Renal cortex interstitium (tissue), 15 donors: ENCODE results near the gene ABCC9. TPM values are rescaled to one million over a fixed set of nuclear protein-coding genes. Genes with fewer than 3 reads are reported as not detected.

ENCODE experiments used
- DNase-seq, 11 donors: peaks; one replicate each; pipeline ENCODE4 v3.0.0-alpha.2; 2013; ENCODE audit warnings: low read depth in 9 of 11, low spot score in 4 of 11; ENCODE audit errors: extremely low read depth in 1 of 11
- long read RNA-seq, 16 experiments: transcript quantifications; one replicate each; lab custom pipeline, GENCODE V29; 2026
- polyA plus RNA-seq, 3 donors: library from polyadenylated mRNA; unstranded; fragments of 120-200 nt; gene quantifications; one replicate each; pipeline ENCODE4 v1.2.1, GENCODE V29; 2013; ENCODE audit not compliant: insufficient read length in 3 of 3

ABCC9 gene
- polyA plus RNA-seq = 10 to 100 TPM; 24.5 to 28.2 (median 25.3) TPM
- long read RNA-seq, donor 1 = 0 reads
- long read RNA-seq, donor 2 = 0 reads
- long read RNA-seq, donor 3 = 0 reads
- long read RNA-seq, donor 4 = 0 reads
- long read RNA-seq, donor 5 = 0 reads
- long read RNA-seq, donor 6 = 0 reads
- long read RNA-seq, donor 7 = 0 reads
- long read RNA-seq, donor 8 = 0 reads
- long read RNA-seq, donor 9 = 0 reads
- long read RNA-seq, donor 10 = 0 reads
- long read RNA-seq, donor 11 = 0 reads
- long read RNA-seq, donor 12 = 0 reads
- long read RNA-seq, donor 13 = 0 reads
- long read RNA-seq, donor 14 = 0 reads
- long read RNA-seq, donor 15 = 0 reads
- long read RNA-seq, donor 16 = 0 reads

DNA sequence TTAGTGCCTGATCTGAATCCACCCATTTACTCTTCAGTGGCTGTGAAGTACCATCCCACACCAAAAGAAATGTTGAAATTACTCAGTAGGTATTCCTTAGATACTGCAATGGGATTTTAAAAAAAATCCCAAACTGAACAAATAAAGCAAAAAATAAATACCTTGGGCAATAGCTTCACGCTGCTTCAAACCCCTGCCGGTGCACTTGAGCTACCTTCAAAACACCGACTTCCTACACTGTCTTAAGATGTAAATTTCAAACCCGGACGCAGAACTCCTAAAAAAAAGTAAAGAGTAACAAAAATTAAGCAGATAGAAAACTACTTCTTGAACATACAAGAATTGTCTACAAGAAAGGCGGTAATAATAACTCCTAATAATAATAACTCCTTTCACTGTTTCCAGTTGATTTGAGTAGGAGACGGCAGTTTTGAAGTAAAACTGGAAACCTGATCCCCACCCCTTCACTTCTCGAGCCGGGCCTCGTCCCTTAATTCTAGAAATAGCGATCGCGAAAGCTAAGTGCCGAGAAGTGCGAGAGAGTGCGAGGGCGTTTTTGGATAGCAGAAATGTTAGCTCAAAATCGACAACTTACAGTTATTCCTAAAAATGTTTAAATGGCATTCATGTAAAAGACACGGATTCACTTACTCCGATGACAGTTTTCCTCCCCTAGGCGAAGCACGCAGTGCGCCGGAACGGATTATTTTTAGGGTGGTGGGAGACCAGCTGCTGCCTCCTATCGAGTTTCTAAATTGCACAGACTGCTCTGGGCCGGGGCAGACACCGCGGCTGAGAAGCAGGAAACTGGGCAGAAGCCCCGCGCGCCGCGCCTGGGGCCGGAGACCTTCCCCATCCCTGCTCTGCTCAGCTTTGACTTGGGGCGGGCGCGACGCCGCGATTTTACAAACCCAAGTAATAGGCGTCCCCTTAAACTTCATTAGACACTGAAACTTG lies at the start of gene ABCC9:
Gene ABCC9 (minus strand): TSS at position 878 of the 957 bp plus-strand sequence. CDS start 4,752 bp downstream, outside the sequence.
- peak; percentile 56 to 74 (median 63) for DNase-seq

DNA sequence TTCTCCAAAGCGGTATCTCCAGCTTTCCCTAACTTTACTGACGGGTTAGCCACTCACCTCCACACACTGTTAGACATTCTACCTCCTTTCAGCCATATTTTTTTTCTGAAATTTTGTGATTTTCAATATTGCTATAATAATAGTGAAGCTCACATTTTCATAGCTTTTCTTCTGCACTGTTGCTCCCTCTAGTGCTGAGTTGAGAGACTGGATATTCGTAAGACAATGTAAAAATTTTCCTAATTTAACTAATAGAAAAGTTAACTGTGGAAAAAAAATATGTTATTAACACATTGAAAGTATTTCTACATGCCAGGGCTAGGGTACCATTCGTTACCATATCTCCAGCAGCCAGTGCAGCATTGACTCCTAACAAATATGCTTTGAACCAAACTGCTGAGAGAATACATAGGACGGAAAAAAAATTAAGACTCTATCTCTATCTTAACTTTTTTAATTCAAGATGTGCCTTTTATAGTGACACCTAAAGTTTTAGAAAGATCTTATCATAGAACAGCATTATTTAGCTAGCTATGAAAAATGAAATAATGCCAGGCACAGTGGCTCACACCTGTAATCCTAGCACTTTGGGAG lies 48.7 kb upstream of the ABCC9 start:
- no peak for DNase-seq

DNA sequence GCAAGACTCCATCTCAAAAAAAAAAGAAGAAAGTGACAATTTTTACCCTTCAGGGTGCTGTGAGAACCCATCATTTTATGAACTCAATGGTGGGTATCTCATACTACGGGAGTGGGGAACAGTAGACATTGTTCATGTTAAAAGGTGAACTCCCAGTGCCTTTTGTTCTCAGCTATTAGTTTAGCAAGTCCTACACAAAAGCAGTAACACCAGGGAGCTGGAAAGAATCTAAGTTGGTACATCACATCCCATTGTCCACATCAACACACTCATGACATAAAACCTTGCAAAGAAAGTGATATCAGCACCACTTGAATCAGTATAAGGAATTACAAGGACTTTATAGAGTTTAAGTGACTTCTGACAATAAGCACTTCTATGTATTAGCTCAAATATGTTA lies 47.4 kb upstream of the ABCC9 start:
- DNase-seq = no peak

DNA sequence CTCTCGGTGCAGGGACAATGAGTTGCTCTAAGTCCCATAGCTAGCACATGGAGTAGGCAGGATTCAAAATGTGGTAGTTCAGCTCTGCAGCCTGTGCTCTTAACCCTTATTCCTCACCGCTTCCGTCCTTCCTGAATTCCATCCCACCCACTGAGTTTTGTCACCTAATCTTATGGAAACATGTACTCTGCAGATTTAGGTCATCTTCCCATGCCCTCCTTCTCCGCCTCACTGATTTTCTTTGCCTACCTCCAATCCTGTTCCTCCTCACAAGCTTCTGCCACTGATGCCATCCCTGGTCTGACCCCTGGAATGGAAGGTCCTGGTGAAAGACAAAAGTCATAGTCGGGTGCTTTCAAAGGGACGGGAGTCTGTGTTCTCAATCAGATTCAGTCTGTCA lies 46.5 kb upstream of the ABCC9 start:
- DNase-seq = peak in 2 of 11 donors; percentile 49 to 60

DNA sequence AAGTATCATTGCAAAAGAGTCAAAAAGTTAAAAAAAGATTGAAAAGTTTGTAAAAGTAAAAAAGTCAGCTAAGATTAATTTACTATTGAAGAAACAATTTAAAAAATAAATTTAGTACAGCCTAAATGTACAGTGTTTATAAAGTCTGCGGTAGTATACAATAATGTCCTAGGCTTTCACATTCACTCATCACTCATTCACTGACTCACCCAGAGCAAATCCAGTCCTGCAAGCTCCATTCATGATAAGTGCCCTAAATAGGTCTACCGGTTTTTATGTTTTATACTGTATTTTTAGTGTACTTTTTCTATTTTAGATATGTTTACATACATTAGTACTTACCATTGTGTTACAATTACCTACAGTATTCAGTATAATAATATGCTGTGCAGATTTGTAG lies 43.9 kb upstream of the ABCC9 start:
- no peak for DNase-seq

DNA sequence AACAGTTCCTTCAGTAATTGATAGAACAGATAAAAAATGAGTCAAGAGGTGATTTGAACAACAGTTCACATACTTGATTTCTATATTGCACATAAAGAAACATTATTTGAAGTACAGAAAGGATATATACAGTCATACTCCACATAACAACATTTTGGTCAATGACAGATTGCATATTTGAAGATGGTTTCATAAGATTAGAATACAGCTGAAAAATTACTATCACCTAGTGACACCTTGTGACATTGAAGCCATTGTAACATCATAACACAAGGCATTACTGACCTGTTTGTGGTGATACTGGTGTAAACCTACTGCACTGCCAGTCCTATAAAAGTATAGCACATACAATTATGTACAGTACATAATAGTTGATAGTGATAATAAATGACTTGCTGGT lies 43.1 kb upstream of the ABCC9 start:
- DNase-seq = no peak

DNA sequence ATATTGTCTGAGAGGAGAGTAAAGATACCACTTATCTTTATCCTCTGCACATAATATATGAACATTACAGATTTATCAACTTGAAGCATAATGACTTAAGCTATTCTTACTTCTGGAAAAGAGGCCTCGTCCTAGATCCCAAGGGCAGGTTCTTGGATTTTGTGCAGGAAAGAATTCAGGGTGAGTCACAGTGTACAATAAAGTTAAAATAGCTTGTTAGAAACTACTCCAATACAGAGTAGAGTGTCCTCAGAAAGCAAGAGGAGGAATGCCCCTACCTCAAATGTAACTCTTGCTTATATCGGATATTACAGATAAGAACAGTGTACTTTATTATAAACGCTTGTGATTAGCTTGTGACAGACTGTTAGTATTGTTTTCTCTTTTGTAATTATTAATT lies 41.9 kb upstream of the ABCC9 start:
- no peak for DNase-seq

DNA sequence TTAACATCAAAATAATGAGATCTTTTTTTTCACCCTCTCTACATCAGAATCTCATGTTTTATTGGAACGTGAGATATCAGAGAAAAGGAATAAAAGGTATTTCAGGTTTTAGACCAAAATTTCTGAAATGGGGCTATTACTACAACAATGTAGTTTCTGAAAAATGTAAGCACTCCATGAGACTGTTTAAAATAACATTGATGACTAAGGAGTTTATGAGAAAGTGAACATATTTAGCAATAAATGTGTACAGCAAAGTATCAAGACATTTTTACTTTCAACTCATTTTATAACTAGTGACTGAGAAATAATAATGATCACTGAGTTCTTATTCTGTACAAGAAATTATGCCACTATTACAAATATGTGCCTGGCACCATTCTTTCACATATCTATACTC lies 39.3 kb upstream of the ABCC9 start:
- no peak for DNase-seq

DNA sequence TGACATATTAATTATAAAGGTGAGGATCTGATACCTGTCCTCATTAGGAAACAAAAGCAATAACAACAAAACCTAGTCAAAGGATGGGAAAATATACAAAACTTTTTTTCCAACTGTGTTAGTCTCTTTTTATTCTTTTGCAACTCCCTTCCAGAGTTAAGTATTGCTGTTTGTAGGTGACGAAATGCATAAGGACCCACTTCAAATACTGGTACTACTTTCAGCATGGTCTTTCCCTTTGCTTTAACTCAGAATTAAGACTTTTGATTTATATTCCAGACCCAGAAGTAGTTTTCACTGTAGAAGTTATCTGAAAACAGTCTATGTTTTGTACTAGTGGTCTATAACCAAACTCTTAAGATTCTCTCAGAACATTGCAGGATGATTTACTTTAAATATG lies 34.1 kb upstream of the ABCC9 start:
- DNase-seq = no peak

DNA sequence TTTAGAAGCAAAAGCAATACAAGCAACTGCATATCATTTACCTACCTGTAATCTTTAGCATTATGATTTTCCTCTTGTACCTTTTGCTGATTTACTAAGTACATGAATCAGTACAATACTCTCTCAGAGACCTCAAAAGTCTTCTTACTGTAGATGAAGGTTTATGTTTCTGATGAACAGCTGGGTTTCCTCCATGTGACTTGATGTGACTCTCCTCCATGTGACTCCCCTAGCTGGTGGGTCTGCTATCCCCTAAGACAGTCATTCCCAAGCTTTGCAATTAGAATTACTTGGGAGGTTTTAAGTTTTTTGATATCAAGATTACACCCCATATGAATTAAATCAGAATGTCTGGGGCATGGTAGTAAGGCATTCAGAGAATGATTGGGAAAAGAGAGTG lies 32.0 kb upstream of the ABCC9 start:
- no peak for DNase-seq

DNA sequence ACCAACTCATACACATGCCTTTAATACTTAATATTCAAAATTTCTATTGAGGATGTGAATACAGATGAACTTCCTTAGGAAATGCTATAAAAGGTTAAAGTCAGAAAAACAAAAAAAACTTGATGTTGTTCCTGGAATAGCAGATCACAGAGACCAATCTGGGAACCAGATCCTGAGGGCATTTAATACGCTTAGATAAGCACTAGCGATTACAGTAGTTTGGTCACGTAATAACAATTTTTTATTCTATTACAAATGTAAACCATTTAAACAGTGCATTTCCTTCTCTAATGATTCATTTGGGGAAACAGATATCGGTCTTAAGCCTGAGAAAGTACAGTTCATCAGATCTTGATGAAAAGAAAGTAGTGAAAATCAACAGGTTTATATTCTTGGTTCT lies 30.8 kb upstream of the ABCC9 start:
- no peak for DNase-seq

DNA sequence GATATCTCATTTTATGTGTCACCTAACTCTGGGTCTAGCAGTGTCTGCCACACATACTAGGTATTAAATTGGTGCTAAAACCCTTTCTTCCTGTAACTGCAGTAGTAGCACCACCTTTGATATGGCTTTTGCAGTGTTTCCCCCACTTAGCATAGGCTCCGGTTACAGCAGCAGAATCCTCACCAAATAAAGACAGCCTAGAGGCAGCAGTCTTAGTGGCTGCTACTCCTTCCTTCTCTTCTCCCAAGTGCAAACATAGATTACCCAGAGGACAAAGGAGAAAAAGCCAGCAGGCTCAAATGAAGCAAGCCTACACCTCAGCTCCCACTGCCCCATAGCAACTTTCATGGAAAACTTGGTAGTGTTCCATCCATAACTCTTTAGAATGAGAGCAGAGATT lies 30.1 kb upstream of the ABCC9 start:
- DNase-seq = no peak

DNA sequence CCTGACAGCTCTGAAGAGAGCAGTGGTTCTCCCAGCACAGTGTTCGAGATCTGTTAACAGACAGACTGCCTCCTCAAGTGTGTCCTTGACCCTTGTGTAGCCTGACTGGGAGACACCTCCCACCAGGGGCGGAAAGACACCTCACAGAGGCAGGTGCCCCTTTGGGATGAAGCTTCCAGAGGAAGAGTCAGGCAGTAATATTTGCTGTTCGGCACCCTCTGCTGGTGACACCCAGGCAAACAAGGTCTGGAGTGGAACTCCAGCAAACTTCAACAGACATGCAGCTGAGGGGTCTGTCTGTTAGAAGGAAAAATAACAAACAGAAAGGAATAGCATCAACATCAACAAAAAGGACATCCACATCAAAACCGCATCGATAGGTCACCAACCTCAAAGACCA lies 21.6 kb upstream of the ABCC9 start:
- no peak for DNase-seq

DNA sequence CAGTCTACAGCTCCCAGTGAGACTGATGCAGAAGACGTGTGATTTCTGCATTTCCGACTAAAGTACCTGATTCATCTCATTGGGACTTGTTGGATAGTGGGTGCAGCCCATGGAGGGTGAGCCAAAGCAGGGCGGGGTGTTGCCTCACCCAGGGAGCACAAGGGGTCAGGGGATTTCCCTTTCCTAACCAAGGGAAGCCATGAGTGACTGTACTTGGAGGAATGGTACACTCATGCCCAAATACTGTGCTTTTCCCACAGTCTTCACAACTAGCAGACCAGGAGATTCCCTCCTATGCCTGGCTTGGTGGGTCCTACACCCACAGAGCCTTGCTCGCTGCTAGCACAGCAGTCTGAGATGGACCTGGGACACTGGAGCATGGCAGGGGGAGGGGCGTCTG lies 21.0 kb upstream of the ABCC9 start:
- no peak for DNase-seq

DNA sequence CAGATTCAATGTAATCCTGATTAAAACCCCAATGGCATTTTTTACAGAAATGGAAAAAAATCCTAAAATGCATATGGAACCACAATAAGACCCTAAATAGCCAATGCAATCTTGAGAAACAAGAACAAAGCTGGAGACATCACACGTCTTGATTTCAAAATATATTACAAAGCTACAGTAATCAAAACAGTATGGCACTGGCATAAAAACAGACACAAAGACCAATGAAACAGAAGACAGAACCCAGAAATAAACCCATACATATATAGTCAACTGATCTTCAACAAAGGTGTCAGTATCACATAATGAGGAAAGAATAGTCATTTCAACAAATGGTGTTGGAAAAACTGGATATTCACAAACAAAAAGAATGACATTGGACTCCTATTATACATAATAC lies 9.4 kb upstream of the ABCC9 start:
- DNase-seq = no peak

DNA sequence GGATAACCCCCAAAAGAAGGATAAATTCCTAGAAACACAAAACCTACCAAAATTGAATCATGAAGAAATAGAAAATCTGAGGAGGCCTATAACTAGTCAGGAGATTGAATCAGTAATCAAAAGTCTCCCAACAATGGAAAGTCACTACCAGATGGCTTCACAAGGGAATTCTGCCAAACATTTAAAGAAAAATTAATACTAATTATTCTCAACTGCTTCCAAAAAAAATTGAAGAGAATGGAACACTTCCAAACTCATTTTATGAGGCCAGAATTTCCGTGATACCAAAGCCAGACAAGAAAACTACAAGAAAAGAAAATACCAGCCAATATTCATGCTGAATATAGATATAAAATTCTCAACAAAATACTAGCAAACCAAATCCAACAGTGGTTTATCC lies 7.8 kb upstream of the ABCC9 start:
- DNase-seq = no peak

DNA sequence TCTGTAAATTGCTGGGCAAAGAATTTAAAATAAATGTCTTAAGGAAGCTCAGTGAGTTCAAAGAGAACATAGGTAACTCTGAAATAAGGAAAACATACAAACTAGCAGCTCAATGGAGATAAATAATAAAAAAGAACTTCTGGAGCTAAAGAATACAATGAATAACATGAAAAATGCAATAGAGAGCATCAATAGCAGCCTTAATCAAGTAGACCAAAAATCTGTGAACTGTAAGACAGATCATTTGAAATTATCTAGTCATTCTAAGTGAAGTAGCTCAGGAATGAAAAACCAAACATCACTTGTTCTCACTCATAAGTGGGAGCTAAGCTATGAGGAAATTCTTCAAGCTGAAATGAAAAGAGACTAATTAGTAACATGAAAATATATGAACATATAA lies 5.8 kb upstream of the ABCC9 start:
- no peak for DNase-seq

DNA sequence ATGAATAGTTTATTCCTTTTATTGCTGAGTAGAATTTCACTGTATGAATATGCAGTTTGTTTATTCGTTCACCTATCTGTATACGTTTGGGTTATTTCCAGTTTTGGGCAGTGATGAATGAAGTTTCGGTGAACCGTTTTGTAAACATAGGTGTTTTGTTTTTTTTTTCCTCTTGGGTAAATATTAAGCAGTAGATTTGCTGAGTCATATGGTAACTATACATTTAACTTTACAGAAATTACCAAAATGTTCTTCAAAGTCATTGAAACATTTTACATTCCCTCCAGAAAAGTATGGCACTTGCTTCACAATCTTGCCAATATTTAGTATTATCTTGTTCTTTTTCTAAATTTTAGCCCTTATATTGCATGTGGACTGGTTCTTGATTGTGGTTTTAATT lies 3.8 kb upstream of the ABCC9 start:
- DNase-seq = no peak

DNA sequence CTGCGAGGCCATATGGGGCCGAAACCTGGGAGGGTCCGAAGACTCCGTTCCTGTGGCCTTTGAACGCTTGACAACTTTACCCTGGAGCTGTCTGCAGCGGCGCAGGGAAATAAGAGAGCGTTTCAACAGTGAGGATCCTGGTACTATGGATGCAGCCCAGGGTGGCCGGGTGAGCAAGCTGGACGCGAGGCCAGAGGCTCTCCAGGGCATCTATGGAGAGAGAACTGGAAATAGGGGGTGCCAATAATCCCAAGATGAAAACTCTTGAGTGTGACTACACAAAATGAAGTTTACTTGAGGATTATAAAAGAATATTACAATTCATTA lies 1.1 kb upstream of the ABCC9 start:
- peak in 1 of 11 donors; percentile 11 for DNase-seq
